ENCODE data around the gene TEK. TPM values are rescaled to one million over a fixed set of nuclear protein-coding genes. Genes with fewer than 3 reads are reported as not detected.

The TEK gene
- total and polyA plus RNA-seq, 2 experiments from 2014 or later: 1.9 to 9.4 TPM

- TF ChIP-seq, protein P1, sequence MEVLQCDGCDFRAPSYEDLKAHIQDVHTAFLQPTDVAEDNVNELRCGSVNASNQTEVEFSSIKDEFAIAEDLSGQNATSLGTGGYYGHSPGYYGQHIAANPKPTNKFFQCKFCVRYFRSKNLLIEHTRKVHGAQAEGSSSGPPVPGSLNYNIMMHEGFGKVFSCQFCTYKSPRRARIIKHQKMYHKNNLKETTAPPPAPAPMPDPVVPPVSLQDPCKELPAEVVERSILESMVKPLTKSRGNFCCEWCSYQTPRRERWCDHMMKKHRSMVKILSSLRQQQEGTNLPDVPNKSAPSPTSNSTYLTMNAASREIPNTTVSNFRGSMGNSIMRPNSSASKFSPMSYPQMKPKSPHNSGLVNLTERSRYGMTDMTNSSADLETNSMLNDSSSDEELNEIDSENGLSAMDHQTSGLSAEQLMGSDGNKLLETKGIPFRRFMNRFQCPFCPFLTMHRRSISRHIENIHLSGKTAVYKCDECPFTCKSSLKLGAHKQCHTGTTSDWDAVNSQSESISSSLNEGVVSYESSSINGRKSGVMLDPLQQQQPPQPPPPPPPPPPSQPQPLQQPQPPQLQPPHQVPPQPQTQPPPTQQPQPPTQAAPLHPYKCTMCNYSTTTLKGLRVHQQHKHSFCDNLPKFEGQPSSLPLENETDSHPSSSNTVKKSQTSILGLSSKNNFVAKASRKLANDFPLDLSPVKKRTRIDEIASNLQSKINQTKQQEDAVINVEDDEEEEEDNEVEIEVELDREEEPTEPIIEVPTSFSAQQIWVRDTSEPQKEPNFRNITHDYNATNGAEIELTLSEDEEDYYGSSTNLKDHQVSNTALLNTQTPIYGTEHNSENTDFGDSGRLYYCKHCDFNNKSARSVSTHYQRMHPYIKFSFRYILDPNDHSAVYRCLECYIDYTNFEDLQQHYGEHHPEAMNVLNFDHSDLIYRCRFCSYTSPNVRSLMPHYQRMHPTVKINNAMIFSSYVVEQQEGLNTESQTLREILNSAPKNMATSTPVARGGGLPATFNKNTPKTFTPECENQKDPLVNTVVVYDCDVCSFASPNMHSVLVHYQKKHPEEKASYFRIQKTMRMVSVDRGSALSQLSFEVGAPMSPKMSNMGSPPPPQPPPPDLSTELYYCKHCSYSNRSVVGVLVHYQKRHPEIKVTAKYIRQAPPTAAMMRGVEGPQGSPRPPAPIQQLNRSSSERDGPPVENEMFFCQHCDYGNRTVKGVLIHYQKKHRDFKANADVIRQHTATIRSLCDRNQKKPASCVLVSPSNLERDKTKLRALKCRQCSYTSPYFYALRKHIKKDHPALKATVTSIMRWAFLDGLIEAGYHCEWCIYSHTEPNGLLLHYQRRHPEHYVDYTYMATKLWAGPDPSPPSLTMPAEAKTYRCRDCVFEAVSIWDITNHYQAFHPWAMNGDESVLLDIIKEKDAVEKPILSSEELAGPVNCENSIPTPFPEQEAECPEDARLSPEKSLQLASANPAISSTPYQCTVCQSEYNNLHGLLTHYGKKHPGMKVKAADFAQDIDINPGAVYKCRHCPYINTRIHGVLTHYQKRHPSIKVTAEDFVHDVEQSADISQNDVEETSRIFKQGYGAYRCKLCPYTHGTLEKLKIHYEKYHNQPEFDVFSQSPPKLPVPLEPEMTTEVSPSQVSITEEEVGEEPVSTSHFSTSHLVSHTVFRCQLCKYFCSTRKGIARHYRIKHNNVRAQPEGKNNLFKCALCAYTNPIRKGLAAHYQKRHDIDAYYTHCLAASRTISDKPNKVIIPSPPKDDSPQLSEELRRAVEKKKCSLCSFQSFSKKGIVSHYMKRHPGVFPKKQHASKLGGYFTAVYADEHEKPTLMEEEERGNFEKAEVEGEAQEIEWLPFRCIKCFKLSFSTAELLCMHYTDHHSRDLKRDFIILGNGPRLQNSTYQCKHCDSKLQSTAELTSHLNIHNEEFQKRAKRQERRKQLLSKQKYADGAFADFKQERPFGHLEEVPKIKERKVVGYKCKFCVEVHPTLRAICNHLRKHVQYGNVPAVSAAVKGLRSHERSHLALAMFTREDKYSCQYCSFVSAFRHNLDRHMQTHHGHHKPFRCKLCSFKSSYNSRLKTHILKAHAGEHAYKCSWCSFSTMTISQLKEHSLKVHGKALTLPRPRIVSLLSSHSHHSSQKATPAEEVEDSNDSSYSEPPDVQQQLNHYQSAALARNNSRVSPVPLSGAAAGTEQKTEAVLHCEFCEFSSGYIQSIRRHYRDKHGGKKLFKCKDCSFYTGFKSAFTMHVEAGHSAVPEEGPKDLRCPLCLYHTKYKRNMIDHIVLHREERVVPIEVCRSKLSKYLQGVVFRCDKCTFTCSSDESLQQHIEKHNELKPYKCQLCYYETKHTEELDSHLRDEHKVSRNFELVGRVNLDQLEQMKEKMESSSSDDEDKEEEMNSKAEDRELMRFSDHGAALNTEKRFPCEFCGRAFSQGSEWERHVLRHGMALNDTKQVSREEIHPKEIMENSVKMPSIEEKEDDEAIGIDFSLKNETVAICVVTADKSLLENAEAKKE (CRISPR knock-in tag; IDR thresholded peaks at IDR 0.05): no peak
- TF ChIP-seq, protein P2, sequence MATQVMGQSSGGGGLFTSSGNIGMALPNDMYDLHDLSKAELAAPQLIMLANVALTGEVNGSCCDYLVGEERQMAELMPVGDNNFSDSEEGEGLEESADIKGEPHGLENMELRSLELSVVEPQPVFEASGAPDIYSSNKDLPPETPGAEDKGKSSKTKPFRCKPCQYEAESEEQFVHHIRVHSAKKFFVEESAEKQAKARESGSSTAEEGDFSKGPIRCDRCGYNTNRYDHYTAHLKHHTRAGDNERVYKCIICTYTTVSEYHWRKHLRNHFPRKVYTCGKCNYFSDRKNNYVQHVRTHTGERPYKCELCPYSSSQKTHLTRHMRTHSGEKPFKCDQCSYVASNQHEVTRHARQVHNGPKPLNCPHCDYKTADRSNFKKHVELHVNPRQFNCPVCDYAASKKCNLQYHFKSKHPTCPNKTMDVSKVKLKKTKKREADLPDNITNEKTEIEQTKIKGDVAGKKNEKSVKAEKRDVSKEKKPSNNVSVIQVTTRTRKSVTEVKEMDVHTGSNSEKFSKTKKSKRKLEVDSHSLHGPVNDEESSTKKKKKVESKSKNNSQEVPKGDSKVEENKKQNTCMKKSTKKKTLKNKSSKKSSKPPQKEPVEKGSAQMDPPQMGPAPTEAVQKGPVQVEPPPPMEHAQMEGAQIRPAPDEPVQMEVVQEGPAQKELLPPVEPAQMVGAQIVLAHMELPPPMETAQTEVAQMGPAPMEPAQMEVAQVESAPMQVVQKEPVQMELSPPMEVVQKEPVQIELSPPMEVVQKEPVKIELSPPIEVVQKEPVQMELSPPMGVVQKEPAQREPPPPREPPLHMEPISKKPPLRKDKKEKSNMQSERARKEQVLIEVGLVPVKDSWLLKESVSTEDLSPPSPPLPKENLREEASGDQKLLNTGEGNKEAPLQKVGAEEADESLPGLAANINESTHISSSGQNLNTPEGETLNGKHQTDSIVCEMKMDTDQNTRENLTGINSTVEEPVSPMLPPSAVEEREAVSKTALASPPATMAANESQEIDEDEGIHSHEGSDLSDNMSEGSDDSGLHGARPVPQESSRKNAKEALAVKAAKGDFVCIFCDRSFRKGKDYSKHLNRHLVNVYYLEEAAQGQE (IDR thresholded peaks at IDR 0.05; ENCODE audit: unreplicated experiment): no peak
These were observed 95.6 kb downstream of the TEK start (continued) for GRCh38 chr9:27204578-27204977.

- no peaks in the 10 kb centered on the region for H3F3A ChIP-seq (replicated peaks; ENCODE audit: low read depth)
- H3K9me2 ChIP-seq (ENCODE audit: insufficient read depth): peaks cover 5% of the 10 kb centered on the region; the same call in 1 of the 2 replicates
- ATAC-seq (no peak), DNase-seq (ENCODE audit: low spot score) (no peak)
- Mint-ChIP-seq H3K27ac (no peak overlapping the region), H3K4me1 (no peaks in the 10 kb centered on the region), H3K27me3 (ENCODE audit: insufficient read depth, low read depth, poor library complexity) (no peaks in the 10 kb centered on the region), H3K4me3 (no peak overlapping the region), H3K9me3 (no peaks in the 10 kb centered on the region), H3K36me3 (ENCODE audit: low read depth) (no peaks in the 10 kb centered on the region)
- H3K4me3 ChIP-seq: no peak overlapping the region
- H2AFZ ChIP-seq: no peak overlapping the region
- no peak for TF ChIP-seq ZNF331 (CRISPR knock-in tag; IDR thresholded peaks at IDR 0.05; ENCODE audit: low read depth)
- H3K27me3 ChIP-seq (ENCODE audit: insufficient read depth): no peaks in the 10 kb centered on the region
- no peaks in the 10 kb centered on the region for H3K4me1 ChIP-seq (ENCODE audit: insufficient read depth)
- H4K20me1 ChIP-seq (replicated peaks; ENCODE audit: insufficient read depth): no peaks in the 10 kb centered on the region
- no peaks in the 10 kb centered on the region for H3K36me3 ChIP-seq (ENCODE audit: insufficient read depth)
- H3K27ac ChIP-seq (ENCODE audit: low read depth): no peak overlapping the region
- H3K4me2 ChIP-seq: no peak overlapping the region
- H3K79me2 ChIP-seq (replicated peaks; ENCODE audit: insufficient read depth): no peaks in the 10 kb centered on the region
These were observed 96.2 kb downstream of the TEK start for GRCh38 chr9:27205198-27205597.

Measured in GM23338 (cell line).